GM21786 (cell line): ENCODE results near the gene LARGE1.
"Not testable (repeated sequence)": the region's sequence is repeated elsewhere in the genome, so short reads cannot be mapped to it uniquely, and the experiment has no call there.

Source experiments
- ATAC-seq: cut with Tn5 transposase; IDR thresholded peaks from one replicate; pipeline ENCODE4 v1.9.1; 2021; ENCODE audit not compliant: unreplicated experiment

The LARGE1 gene

GRCh38 chr22:33858653-33859052 lies 61.6 kb downstream of the LARGE1 start:
- ATAC-seq = not testable (repeated sequence)

- ATAC-seq = not testable (repeated sequence)
These were observed 62.5 kb downstream of the LARGE1 start for GRCh38 chr22:33857767-33858166.

GRCh38 chr22:33854724-33855123 lies 65.6 kb downstream of the LARGE1 start:
- ATAC-seq = no peak

- ATAC-seq = peak; percentile 90
These were observed 66.8 kb downstream of the LARGE1 start for GRCh38 chr22:33853200-33854097.

- no peak for ATAC-seq
These were observed 68.4 kb downstream of the LARGE1 start for GRCh38 chr22:33851821-33852384.

GRCh38 chr22:33851240-33851639 lies 69.0 kb downstream of the LARGE1 start:
- no peak for ATAC-seq

- no peak for ATAC-seq
These were observed 69.6 kb downstream of the LARGE1 start for GRCh38 chr22:33850724-33851123.

- ATAC-seq = no peak
These were observed 70.1 kb downstream of the LARGE1 start for GRCh38 chr22:33850193-33850592.

GRCh38 chr22:33848251-33848650 lies 72.0 kb downstream of the LARGE1 start:
- no peak for ATAC-seq

- no peak for ATAC-seq
These were observed 76.0 kb downstream of the LARGE1 start for GRCh38 chr22:33844273-33844672.

- ATAC-seq = peak; percentile 41
These were observed 77.7 kb downstream of the LARGE1 start for GRCh38 chr22:33842421-33843094.

- peak; percentile 62 for ATAC-seq
These were observed 78.3 kb downstream of the LARGE1 start for GRCh38 chr22:33842006-33842354.

GRCh38 chr22:33841281-33842005 lies 78.8 kb downstream of the LARGE1 start:
- ATAC-seq = peak; percentile 47

- no peak for ATAC-seq
These were observed 81.6 kb downstream of the LARGE1 start for GRCh38 chr22:33838644-33839043.

- no peak for ATAC-seq
These were observed 82.5 kb downstream of the LARGE1 start for GRCh38 chr22:33837826-33838225.

- ATAC-seq = no peak
These were observed 85.0 kb downstream of the LARGE1 start for GRCh38 chr22:33835265-33835664.

GRCh38 chr22:33832558-33833151 lies 87.6 kb downstream of the LARGE1 start:
- ATAC-seq = no peak

- ATAC-seq = no peak
These were observed 88.6 kb downstream of the LARGE1 start for GRCh38 chr22:33831651-33832050.

GRCh38 chr22:33831207-33831606 lies 89.1 kb downstream of the LARGE1 start:
- ATAC-seq = no peak

GRCh38 chr22:33829546-33830280 lies 90.6 kb downstream of the LARGE1 start:
- ATAC-seq = no peak
